ENCODE results near the gene VAC14.

The VAC14 gene

GRCh38 chr16:70689970-70690891 lies 110.7 kb downstream of the VAC14 start:
- Histone ChIP-seq H3K27me3 (ENCODE audit: insufficient read depth, low read length) (no peaks in the 10 kb centered on the region), H3K4me3 (ENCODE audit: low read depth, low read length, poor library complexity, severe bottlenecking) (no peak overlapping the region), H3K36me3 (ENCODE audit: insufficient read depth, low read length) (no peaks in the 10 kb centered on the region), H2AFZ (ENCODE audit: low read length) (no peak overlapping the region), H3K27ac (ENCODE audit: low read depth, low read length, poor library complexity, severe bottlenecking) (no peak overlapping the region), H3K4me1 (ENCODE audit: insufficient read depth, low read length, severe bottlenecking) (peaks cover 21% of the 10 kb centered on the region), H3K4me2 (ENCODE audit: low read length) (no peak overlapping the region), H3K79me2 (ENCODE audit: insufficient read depth, low read length) (no peaks in the 10 kb centered on the region), H4K20me1 (ENCODE audit: insufficient read depth, low read length) (no peaks in the 10 kb centered on the region), H3K9me3 (ENCODE audit: low read length) (no peaks in the 10 kb centered on the region), H3K9ac (ENCODE audit: low read length) (no peak overlapping the region), H3K9me2 (ENCODE audit: low read depth, low read length) (no peaks in the 10 kb centered on the region), H3F3A (ENCODE audit: insufficient read depth, low read length) (no peaks in the 10 kb centered on the region)
- TF ChIP-seq CTCF (IDR thresholded peaks at IDR 0.05; ENCODE audit: low read length): no peak
- TF ChIP-seq EZH2 (IDR thresholded peaks at IDR 0.05; ENCODE audit: borderline replicate concordance, low read length): no peak

GRCh38 chr16:70689035-70689969 lies 111.7 kb downstream of the VAC14 start:
- Histone ChIP-seq H3K9ac (ENCODE audit: low read length) (no peak overlapping the region), H3K79me2 (ENCODE audit: insufficient read depth, low read length) (no peaks in the 10 kb centered on the region), H3K27ac (ENCODE audit: low read depth, low read length, poor library complexity, severe bottlenecking) (no peak overlapping the region), H3K9me3 (ENCODE audit: low read length) (no peaks in the 10 kb centered on the region), H3K4me2 (ENCODE audit: low read length) (no peak overlapping the region), H3K9me2 (ENCODE audit: low read depth, low read length) (no peaks in the 10 kb centered on the region), H3K27me3 (ENCODE audit: insufficient read depth, low read length) (no peaks in the 10 kb centered on the region), H3F3A (ENCODE audit: insufficient read depth, low read length) (no peaks in the 10 kb centered on the region), H2AFZ (ENCODE audit: low read length) (no peak overlapping the region), H3K4me1 (ENCODE audit: insufficient read depth, low read length, severe bottlenecking) (peaks cover 14% of the 10 kb centered on the region), H3K36me3 (ENCODE audit: insufficient read depth, low read length) (no peaks in the 10 kb centered on the region), H4K20me1 (ENCODE audit: insufficient read depth, low read length) (no peaks in the 10 kb centered on the region), H3K4me3 (ENCODE audit: low read depth, low read length, poor library complexity, severe bottlenecking) (no peak overlapping the region)
- no peak for TF ChIP-seq EZH2 (IDR thresholded peaks at IDR 0.05; ENCODE audit: borderline replicate concordance, low read length)
- no peak for TF ChIP-seq CTCF (IDR thresholded peaks at IDR 0.05; ENCODE audit: low read length)

GRCh38 chr16:70688246-70688742 lies 112.7 kb downstream of the VAC14 start:
- Histone ChIP-seq H3K9me2 (ENCODE audit: low read depth, low read length) (no peaks in the 10 kb centered on the region), H3K4me2 (ENCODE audit: low read length) (no peak overlapping the region), H3K27me3 (ENCODE audit: insufficient read depth, low read length) (no peaks in the 10 kb centered on the region), H3K9me3 (ENCODE audit: low read length) (no peaks in the 10 kb centered on the region), H3K4me3 (ENCODE audit: low read depth, low read length, poor library complexity, severe bottlenecking) (no peak overlapping the region), H3K27ac (ENCODE audit: low read depth, low read length, poor library complexity, severe bottlenecking) (no peak overlapping the region), H3K9ac (ENCODE audit: low read length) (no peak overlapping the region), H3K79me2 (ENCODE audit: insufficient read depth, low read length) (no peaks in the 10 kb centered on the region), H4K20me1 (ENCODE audit: insufficient read depth, low read length) (no peaks in the 10 kb centered on the region), H3K4me1 (ENCODE audit: insufficient read depth, low read length, severe bottlenecking) (peaks cover 9% of the 10 kb centered on the region), H2AFZ (ENCODE audit: low read length) (no peak overlapping the region), H3K36me3 (ENCODE audit: insufficient read depth, low read length) (no peaks in the 10 kb centered on the region), H3F3A (ENCODE audit: insufficient read depth, low read length) (no peaks in the 10 kb centered on the region)
- TF ChIP-seq CTCF (IDR thresholded peaks at IDR 0.05; ENCODE audit: low read length) (no peak), EZH2 (IDR thresholded peaks at IDR 0.05; ENCODE audit: borderline replicate concordance, low read length) (no peak)

All from OCI-LY1 (cell line).